ENCODE results near the gene KATNAL2. TPM values are rescaled to one million over a fixed set of nuclear protein-coding genes. Genes with fewer than 3 reads are reported as not detected.
A peak's percentile ranks its signal among the peaks of the same experiment; 100 is the strongest.

Gene KATNAL2
- total RNA-seq, 2 experiments from 2014 or later: 0.58 to 1.3 TPM

DNA sequence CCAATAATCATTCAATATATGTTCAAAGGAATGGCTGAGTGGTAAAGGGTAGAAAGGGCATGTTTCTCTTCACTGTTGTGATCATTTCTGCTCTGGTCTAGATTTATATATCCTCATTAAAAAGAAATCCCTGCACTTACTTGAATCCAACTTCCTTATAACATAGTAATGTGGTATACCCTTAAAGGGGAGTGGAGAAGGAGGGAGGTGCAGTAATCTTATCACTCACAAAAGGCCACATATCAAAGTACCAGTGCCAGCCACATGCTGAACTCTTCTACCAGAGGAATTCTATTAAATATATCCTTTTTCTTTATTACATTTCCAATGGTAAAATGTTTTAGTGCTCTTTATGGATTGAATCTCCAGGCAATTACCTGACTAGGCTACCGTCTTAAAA, 3.3 kb downstream of the KATNAL2 start:
- H3K27me3 Mint-ChIP-seq: no peaks in the 10 kb centered on the region
- no peak overlapping the region for H3K27ac Mint-ChIP-seq
- ChIA-PET POLR2A (no interaction called here), CTCF (no interaction called here)
- intact Hi-C loops (cut with micrococcal nuclease): no loop called here
- H3K4me3 Mint-ChIP-seq: no peak overlapping the region
- peaks cover 2% of the 10 kb centered on the region for H3K36me3 Mint-ChIP-seq (ENCODE audit: low read depth)
- DNase-seq (no peak), ATAC-seq (no peak)
- H3K4me1 Mint-ChIP-seq (ENCODE audit: low read depth): peaks cover 12% of the 10 kb centered on the region
- no peak for TF ChIP-seq CTCF (IDR thresholded peaks at IDR 0.05)
- H3K9me3 Mint-ChIP-seq: no peaks in the 10 kb centered on the region

GRCh38 chr18:46939337-46939963, 22.0 kb downstream of the KATNAL2 start:
- H3K36me3 Mint-ChIP-seq (ENCODE audit: low read depth): no peaks in the 10 kb centered on the region
- ChIA-PET POLR2A (no interaction called here), CTCF (interaction anchor here (1.6 kb wide), 1 partner anchor 11 kb away, joined by 4 read pairs; no protein-coding TSS in a partner anchor)
- H3K9me3 Mint-ChIP-seq: no peaks in the 10 kb centered on the region
- ATAC-seq: no peak
- no peak for DNase-seq
- TF ChIP-seq CTCF (IDR thresholded peaks at IDR 0.05): no peak
- no peaks in the 10 kb centered on the region for H3K4me1 Mint-ChIP-seq (ENCODE audit: low read depth)
- peaks cover 3% of the 10 kb centered on the region for H3K27me3 Mint-ChIP-seq
- no peak overlapping the region for H3K4me3 Mint-ChIP-seq
- intact Hi-C loops (cut with micrococcal nuclease): no loop called here
- H3K27ac Mint-ChIP-seq: no peak overlapping the region

- Mint-ChIP-seq H3K27me3 (peaks cover 3% of the 10 kb centered on the region), H3K36me3 (ENCODE audit: low read depth) (no peaks in the 10 kb centered on the region), H3K4me3 (no peak overlapping the region), H3K27ac (no peak overlapping the region), H3K4me1 (ENCODE audit: low read depth) (no peaks in the 10 kb centered on the region), H3K9me3 (no peaks in the 10 kb centered on the region)
- intact Hi-C loops (cut with micrococcal nuclease): no loop called here
- POLR2A ChIA-PET: no interaction called here
- DNase-seq (no peak), ATAC-seq (no peak)
- CTCF ChIA-PET: interaction anchor here (1.6 kb wide), 1 partner anchor 11 kb away, joined by 4 read pairs; no protein-coding TSS in a partner anchor
- no peak for TF ChIP-seq CTCF (IDR thresholded peaks at IDR 0.05)
Measured at GRCh38 chr18:46939998-46940571, 22.7 kb downstream of the KATNAL2 start.

- ChIA-PET POLR2A (no interaction called here), CTCF (no interaction called here)
- H3K36me3 Mint-ChIP-seq (ENCODE audit: low read depth): no peaks in the 10 kb centered on the region
- H3K4me1 Mint-ChIP-seq (ENCODE audit: low read depth): no peaks in the 10 kb centered on the region
- no peaks in the 10 kb centered on the region for H3K9me3 Mint-ChIP-seq
- no peak overlapping the region for H3K4me3 Mint-ChIP-seq
- intact Hi-C loops (cut with micrococcal nuclease): no loop called here
- TF ChIP-seq CTCF (IDR thresholded peaks at IDR 0.05): no peak
- ATAC-seq (no peak), DNase-seq (no peak)
- peaks cover 6% of the 10 kb centered on the region for H3K27me3 Mint-ChIP-seq
- no peak overlapping the region for H3K27ac Mint-ChIP-seq
Measured at GRCh38 chr18:46942646-46943045, 25.2 kb downstream of the KATNAL2 start.

GRCh38 chr18:46946656-46947282, 29.4 kb downstream of the KATNAL2 start:
- no peaks in the 10 kb centered on the region for H3K4me1 Mint-ChIP-seq (ENCODE audit: low read depth)
- peaks cover 15% of the 10 kb centered on the region for H3K27me3 Mint-ChIP-seq
- intact Hi-C loops (cut with micrococcal nuclease): no loop called here
- no peak overlapping the region for H3K4me3 Mint-ChIP-seq
- POLR2A ChIA-PET: no interaction called here
- DNase-seq: peak; percentile 76
- no peaks in the 10 kb centered on the region for H3K9me3 Mint-ChIP-seq
- no peaks in the 10 kb centered on the region for H3K36me3 Mint-ChIP-seq (ENCODE audit: low read depth)
- ATAC-seq: peak; percentile 96
- CTCF ChIA-PET: no interaction called here
- no peak overlapping the region for H3K27ac Mint-ChIP-seq
- TF ChIP-seq CTCF (IDR thresholded peaks at IDR 0.05): no peak

Measured in activated CD8-positive, alpha-beta T cell treated with anti-CD3 and anti-CD28 coated beads for 36 hours (primary cell).